ENCODE measurements around the gene AP5B1.
"Not testable (repeated sequence)": the region's sequence is repeated elsewhere in the genome, so short reads cannot be mapped to it uniquely, and the experiment has no call there.

The AP5B1 gene

DNA sequence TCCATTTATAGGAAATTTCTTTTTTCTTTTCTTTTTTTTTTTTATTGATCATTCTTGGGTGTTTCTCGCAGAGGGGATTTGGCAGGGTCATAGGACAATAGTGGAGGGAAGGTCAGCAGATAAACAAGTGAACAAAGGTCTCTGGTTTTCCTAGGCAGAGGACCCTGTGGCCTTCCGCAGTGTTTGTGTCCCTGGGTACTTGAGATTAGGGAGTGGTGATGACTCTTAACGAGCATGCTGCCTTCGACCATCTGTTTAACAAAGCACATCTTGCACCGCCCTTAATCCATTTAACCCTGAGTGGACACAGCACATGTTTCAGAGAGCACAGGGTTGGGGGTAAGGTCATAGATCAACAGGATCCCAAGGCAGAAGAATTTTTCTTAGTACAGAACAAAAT lies 18.6 kb downstream of the AP5B1 start:
- DNase-seq = not testable (repeated sequence)

DNA sequence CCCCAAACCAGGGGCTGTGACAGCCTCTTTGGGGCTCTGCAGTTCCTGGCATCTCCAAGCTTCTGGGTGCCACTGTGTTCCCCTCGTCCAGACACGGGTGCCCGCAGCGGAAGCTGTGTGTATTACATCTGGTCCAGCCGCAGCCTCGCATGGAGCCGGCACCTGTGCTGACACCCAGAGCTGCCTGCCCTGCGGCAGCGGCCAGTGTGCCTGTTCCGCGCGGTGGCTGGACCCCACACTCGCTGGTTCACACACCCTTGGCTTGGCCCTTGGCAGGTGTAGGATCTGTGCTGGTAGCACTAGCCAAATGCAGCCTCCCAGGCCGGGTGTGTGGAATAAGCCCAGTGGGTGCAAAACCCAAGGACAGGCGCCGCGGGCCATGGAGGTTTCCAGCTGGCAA lies 35.7 kb downstream of the AP5B1 start:
- peak; percentile 28 for DNase-seq

- DNase-seq = no peak
Observed at GRCh38 chr11:65744699-65745042, 36.1 kb downstream of the AP5B1 start.

DNA sequence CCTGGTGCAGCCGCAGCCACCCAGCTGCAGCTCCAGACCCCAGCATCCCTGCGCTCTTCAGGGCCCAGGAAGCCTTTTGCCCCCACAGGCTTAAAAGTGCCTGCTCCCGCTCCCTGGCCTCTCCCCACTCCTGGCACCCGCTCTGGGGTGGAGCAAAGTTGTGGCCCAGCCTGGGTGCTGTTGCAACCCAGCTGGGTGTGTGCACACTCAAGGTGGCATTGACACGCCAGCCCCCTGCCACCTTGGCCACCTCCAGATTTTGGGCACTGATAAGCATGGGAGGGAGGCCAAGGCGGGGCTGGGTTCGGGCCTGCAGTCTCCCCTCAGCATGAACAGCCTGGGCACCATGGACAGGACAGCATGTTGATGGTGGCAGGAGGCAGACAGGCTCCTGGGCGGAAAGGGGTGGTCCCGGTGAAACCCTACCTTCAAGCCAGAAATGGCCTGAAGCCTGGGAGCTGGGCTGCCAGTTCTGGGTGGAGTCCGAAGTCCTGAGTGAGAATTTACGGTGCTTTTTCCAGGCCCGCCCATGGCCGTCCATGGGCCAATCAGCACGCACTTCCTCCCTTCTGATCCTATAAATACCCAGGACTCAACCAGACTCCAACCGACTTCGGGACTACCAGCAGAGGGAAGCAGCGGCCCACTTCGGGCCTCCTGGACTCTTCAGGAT lies 36.6 kb downstream of the AP5B1 start:
- peak; percentile 63 for DNase-seq

GRCh38 chr11:65743681-65744025 lies 37.1 kb downstream of the AP5B1 start:
- DNase-seq = peak; percentile 57

DNA sequence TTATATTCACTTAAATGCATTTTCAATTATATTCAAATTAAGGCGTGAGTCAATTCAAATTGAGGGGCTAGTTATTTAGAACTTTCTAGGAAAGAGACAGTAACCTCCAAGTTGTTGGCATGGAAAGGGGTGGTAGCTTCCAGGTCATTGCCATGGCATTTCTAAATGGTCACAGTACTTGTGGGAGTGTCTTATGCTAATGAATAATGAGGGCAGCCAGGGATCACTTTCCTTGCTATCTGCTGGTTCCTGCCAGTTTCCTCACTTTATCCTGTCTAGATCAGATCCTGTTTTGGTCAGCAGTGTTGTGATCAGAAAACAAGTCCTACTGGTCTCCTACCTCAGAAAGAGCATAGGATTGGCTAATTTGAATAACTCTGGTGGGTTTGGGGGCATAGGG lies 38.4 kb downstream of the AP5B1 start:
- DNase-seq = no peak

GRCh38 chr11:65741185-65741584 lies 39.6 kb downstream of the AP5B1 start:
- no peak for DNase-seq

DNA sequence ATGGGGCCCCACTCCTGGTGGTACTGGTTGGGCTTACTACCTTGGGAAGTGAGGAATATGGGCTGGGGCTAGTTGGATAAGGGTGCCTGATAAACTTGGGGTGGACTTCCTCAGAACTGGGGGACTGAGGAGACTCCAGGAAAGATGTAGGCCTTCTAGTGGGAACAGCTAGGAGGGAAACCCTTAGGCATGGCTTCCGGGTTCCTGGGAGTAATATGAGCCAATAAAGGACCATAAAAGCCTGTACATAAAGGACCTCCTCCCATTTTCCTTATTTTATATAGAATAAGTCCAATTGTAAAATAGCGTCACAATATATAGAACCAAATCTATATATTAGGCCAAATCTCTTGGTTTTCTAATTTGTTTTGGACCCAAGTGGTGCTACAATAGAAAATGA lies 41.8 kb downstream of the AP5B1 start:
- DNase-seq = no peak

DNA sequence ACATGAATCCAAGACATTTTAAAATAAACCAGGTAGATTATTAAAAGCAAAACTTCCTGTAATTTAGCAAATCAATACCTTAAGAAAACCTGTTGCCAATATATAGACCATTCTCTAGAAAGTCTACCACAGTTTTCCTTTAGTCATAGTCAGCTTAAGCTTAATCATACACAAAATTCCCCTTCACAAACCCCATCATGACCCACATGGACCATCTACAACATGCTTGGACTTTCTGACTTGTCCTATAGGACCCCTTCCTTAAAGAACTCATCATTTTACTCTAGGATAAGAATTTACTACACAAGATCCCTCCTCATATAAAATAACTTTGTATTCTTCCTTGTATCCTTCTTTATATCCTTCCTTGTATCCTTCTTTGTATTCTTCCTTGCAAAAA lies 44.0 kb downstream of the AP5B1 start:
- no peak for DNase-seq

DNA sequence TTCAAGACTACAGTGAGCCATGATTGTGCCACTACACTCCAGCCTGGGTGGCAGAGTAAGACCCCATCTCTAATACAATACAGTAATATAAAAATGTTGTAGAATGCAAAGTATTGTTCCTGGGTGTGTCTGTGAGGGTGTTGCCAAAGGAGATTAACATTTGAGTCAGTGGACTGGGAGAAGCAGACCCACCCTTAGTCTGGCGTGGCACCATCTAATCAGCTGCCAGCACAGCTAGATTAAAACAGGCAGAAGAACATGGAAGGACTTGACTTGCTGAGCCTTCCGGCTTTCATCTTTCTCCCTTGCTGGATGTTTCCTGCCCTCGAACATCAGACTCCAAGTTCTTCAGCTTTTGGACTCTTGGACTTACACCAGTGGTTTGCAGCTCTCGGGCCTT lies 45.7 kb downstream of the AP5B1 start:
- not testable (repeated sequence) for DNase-seq

- no peak for DNase-seq
Observed at GRCh38 chr11:65730461-65730860, 50.3 kb downstream of the AP5B1 start.

GRCh38 chr11:65727865-65728264 lies 52.9 kb downstream of the AP5B1 start:
- DNase-seq = no peak

DNA sequence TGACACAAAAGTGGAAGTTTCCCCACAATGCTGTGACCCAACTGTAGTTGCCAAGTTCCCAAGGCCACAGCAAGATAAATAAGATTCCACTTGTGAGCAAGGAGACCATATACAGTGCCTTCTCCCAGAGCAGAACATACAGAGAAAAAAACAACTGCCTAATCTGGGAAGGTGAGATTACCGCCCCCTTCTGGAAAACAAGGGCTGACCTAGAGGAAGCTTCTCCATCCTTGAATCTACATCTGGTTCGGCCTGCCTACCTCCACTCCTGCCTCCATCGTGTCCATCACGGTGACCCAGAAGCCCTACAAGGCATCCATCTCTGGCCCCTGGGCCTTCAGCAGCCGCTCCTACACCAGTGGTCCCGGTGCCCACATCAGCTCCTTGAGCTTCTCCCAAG lies 54.1 kb downstream of the AP5B1 start:
- DNase-seq = no peak

Measured in NCI-H146 (cell line).